Parathyroid adenoma (tissue), 2 donors: Measurements from ENCODE around the gene LEMD1.

Source experiments
- H2AFZ ChIP-seq: fragments of 300-600 bp; sonication (generic); one replicate; pipeline ENCODE4 v1.7.0; 2017; ENCODE audit warnings: antibody characterized with exemption, mild to moderate bottlenecking
- H3K27ac ChIP-seq: fragments of 300-600 bp; sonication (generic); one replicate; pipeline ENCODE4 v1.7.0; 2017
- H3K27me3 ChIP-seq: fragments of 300-600 bp; sonication (generic); one replicate; pipeline ENCODE4 v1.7.0; 2017; ENCODE audit warnings: low read length; ENCODE audit not compliant: control insufficient read depth, insufficient read depth
- H3K36me3 ChIP-seq: fragments of 300-600 bp; sonication (generic); one replicate; pipeline ENCODE4 v1.7.0; 2017; ENCODE audit warnings: low read length; ENCODE audit not compliant: control insufficient read depth, insufficient read depth
- H3K4me1 ChIP-seq: fragments of 300-600 bp; sonication (generic); one replicate; pipeline ENCODE4 v1.7.0; 2017; ENCODE audit warnings: control low read depth
- H3K4me2 ChIP-seq: fragments of 300-600 bp; sonication (generic); one replicate; pipeline ENCODE4 v1.7.0; 2017; ENCODE audit warnings: low read length
- H3K4me3 ChIP-seq: fragments of 300-600 bp; sonication (generic); one replicate; pipeline ENCODE4 v1.7.0; 2017; ENCODE audit warnings: low read depth, low read length
- H3K79me2 ChIP-seq: fragments of 300-600 bp; sonication (generic); one replicate; pipeline ENCODE4 v1.7.0; 2017; ENCODE audit warnings: control low read depth
- H3K9ac ChIP-seq: fragments of 300-600 bp; sonication (generic); one replicate; pipeline ENCODE4 v1.7.0; 2017; ENCODE audit warnings: mild to moderate bottlenecking
- H3K9me3 ChIP-seq: fragments of 300-600 bp; sonication (generic); one replicate; pipeline ENCODE4 v1.7.0; 2017; ENCODE audit warnings: low read length; ENCODE audit not compliant: control insufficient read depth
- TF ChIP-seq, protein P1 (sequence below): fragments of 300-600 bp; sonication (generic); IDR thresholded peaks from one replicate; pipeline ENCODE4 v1.7.0; 2017; ENCODE audit warnings: antibody characterized with exemption, mild to moderate bottlenecking
- donor health status: primary hyperparathyroidism.

LEMD1 gene

DNA sequence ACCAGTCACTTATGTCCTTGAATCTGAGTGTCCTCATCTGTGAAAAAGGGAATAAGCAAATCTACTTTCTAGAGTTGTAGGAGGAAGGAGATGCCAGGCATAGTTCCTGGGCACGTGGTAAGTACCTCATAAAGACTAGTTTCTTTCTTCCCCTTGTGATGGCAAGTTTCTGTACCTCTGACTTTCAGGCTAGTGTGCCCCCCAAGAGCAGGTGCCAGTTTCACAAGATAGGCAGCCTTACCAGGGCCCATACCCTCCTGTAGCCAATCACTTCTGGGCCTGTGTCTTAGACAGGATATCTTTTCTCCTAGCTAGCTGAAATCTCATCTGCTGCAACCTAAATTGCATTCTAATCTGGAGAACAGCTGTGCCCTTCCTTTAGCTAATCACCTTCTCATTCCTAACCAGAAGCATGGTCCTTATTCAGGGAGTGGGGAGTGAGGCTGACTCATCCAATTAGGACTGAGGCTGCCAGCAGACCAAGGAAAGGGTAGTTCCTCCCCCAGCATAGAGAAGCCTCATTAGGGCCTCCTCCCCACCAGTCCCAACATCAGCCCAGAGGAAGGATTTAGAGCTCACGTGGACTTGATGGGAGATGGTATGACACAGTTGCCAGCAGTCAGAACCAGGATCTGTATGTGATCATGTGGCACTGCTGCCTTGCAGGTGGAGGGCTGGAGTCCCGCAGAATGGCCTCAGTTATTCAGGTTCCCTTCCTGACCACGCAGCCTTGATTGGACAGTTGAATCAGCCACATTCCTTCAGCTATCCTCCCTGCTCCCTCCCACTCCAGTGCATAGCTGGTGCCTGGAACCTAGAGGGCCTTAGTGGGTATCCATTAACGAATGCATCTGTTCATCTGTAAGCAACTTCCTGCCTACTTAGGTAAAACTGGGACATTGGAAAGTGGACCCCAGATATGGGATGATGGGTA lies 73.0 kb downstream of the LEMD1 start:
- Histone ChIP-seq H3K27ac (no peak overlapping the region), H2AFZ (no peak overlapping the region)

DNA sequence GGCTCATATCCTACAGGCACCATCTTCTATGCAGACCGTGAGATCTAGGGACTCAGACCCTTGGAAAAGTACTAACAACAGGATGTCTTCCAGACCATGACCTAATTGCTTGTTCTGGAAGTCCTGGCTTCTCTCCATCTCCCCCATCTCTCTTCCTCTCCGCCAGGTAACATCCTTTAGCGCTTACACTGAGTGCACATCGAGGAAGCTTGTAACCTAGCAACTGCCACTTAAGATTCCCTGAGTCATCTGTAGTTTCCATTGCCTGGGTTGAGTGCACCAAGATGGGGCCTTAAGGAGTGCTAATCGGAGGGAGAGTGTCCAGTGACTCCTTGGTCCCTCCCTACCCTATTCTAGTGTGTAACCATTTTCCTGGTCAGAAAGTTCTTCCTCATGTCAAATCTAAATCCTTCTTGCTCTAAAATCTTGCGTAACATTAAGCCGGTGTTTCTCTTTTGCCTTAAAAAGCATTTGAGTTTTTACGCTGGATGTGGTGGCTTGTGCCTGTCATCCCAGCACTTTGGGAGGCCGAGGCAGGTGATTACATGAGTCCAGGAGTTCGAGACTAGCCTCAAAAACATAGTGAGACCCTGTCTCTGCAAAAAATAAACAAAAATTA lies 74.8 kb downstream of the LEMD1 start:
- Histone ChIP-seq H3K4me1 (peaks cover 2% of the 10 kb centered on the region), H3K4me3 (no peak overlapping the region), H3K79me2 (no peaks in the 10 kb centered on the region), H3K9me3 (no peaks in the 10 kb centered on the region), H3K36me3 (no peaks in the 10 kb centered on the region), H3K27me3 (no peaks in the 10 kb centered on the region), H3K27ac (no peak overlapping the region), H2AFZ (no peak overlapping the region), H3K4me2 (no peak overlapping the region), H3K9ac (no peak overlapping the region)
- TF ChIP-seq, protein P1, sequence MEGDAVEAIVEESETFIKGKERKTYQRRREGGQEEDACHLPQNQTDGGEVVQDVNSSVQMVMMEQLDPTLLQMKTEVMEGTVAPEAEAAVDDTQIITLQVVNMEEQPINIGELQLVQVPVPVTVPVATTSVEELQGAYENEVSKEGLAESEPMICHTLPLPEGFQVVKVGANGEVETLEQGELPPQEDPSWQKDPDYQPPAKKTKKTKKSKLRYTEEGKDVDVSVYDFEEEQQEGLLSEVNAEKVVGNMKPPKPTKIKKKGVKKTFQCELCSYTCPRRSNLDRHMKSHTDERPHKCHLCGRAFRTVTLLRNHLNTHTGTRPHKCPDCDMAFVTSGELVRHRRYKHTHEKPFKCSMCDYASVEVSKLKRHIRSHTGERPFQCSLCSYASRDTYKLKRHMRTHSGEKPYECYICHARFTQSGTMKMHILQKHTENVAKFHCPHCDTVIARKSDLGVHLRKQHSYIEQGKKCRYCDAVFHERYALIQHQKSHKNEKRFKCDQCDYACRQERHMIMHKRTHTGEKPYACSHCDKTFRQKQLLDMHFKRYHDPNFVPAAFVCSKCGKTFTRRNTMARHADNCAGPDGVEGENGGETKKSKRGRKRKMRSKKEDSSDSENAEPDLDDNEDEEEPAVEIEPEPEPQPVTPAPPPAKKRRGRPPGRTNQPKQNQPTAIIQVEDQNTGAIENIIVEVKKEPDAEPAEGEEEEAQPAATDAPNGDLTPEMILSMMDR: no peak

More for the DNA sequence above, 73.0 kb downstream of the LEMD1 start:
- Histone ChIP-seq H3K79me2 (no peaks in the 10 kb centered on the region), H3K4me1 (peaks cover 2% of the 10 kb centered on the region), H3K36me3 (no peaks in the 10 kb centered on the region), H3K4me3 (no peak overlapping the region), H3K9ac (no peak overlapping the region), H3K4me2 (no peak overlapping the region), H3K9me3 (no peaks in the 10 kb centered on the region), H3K27me3 (no peaks in the 10 kb centered on the region)
- TF ChIP-seq, protein P1: no peak

DNA sequence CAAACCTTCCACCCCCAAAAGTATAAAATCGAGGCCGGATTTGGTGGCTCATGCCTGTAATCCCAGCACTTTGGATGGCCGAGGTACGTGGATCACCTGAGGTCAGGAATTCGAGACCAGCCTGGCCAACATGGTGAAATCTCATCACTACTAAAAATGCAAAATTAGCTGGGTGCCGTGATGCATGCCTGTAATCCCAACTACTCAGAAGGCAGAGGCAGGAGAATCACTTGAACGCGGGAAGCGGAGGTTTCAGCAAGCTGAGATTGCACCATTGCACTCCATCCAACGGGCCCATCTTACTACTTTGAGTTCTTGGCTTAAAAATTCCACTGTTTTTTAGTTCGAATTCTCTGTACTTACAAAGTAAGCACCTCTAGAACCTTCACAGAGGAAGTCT lies 76.1 kb downstream of the LEMD1 start:
- no peak overlapping the region for H3K4me3 ChIP-seq
- H3K4me1 ChIP-seq: peaks cover 2% of the 10 kb centered on the region
- H3K27ac ChIP-seq: no peak overlapping the region
- no peaks in the 10 kb centered on the region for H3K36me3 ChIP-seq
- no peak overlapping the region for H3K9ac ChIP-seq
- no peaks in the 10 kb centered on the region for H3K27me3 ChIP-seq
- no peaks in the 10 kb centered on the region for H3K9me3 ChIP-seq
- H2AFZ ChIP-seq: no peak overlapping the region
- TF ChIP-seq, protein P1: no peak
- no peak overlapping the region for H3K4me2 ChIP-seq
- no peaks in the 10 kb centered on the region for H3K79me2 ChIP-seq

DNA sequence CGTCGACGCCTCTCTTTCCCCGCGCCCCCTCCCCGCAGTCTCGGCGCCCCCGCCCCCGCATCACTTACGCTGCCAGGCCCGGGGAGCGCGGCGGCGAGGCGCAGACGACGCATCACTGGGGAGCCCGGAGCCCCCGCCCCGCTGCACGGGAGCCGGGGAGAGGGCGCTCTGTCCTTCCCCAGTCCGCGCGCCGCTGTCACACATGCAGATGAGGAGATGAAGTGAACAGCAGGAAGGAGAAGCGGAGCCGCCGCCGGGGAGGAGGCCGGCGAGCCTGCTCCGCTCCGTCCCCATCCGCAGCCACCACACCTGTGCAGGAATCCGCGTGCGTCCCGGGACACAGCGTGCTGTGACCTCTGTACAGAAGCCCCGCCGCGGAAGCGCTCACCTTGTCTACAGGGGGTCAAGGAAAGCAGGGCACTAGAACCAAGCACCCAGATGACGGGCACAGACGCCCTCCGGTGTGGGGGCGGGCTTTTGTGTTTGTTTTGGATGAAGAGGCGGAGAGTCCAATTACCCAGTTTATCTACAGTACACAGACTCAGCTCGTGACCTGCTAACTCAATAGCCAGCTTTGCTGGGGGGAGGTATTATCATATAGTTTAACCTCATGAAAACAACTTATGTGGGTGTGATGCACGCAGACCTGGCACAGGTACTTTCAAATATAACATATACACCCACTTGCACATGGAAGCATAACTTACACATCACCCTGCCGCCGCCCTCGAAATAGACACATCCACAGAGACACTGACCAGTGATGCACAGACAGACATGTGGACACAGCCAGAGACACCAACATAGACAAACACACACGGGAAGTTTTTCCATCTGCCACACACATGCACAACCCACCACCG lies 77.6 kb downstream of the LEMD1 start:
- Histone ChIP-seq H3K9me3 (no peaks in the 10 kb centered on the region), H3K36me3 (no peaks in the 10 kb centered on the region), H3K4me2 (peak overlapping the region; percentile 76), H2AFZ (peak overlapping the region; percentile 74), H3K4me1 (peaks cover 2% of the 10 kb centered on the region), H3K27ac (no peak overlapping the region), H3K27me3 (no peaks in the 10 kb centered on the region), H3K79me2 (no peaks in the 10 kb centered on the region), H3K4me3 (peak overlapping the region; percentile 39), H3K9ac (no peak overlapping the region)
- TF ChIP-seq, protein P1: no peak
